AML-193 (cell line): Measurements from ENCODE around the gene ANKRD37.
A peak's percentile ranks its signal among the peaks of the same experiment; 100 is the strongest.

Experiments used
- DNase-seq, 2 experiments: peaks; one replicate each; lab custom pipeline; 2025; lab: John Stamatoyannopoulos, UW

ANKRD37 gene

DNA sequence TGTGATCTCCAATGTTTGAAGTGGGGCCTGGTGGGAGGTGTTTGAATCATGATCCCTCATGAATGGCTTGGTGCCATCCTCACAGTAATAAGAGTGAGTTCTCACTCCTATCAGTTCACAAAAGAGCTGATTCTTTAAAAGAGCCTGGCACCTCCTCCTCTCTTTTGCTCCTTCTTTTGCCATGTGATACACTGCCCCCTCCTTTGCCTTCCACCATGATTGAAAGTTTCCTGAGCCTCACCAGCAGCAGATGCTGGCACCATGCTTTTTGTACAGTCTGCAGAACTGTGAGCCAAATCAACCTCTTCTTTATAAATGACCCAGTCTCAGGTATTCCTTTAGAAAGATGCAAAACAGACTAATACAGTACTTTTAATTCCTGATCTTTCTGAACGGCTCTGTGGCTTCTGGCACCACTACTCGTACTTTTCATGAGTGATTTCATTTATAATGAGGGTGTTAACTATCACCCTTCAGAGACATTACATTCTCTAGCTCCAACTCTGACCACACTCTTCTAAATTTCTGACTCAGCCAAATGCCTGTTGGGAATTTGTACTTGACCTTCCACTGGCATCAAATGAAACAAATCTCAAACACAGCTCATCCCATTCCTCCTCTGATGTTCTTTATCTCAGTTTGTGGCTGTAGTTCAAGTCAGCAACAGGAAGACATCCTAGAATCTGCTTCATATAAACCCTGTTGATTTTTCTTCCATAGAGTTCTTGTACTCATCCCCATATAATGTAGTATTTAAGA, 24.9 kb downstream of the ANKRD37 start:
- no peak for DNase-seq

DNA sequence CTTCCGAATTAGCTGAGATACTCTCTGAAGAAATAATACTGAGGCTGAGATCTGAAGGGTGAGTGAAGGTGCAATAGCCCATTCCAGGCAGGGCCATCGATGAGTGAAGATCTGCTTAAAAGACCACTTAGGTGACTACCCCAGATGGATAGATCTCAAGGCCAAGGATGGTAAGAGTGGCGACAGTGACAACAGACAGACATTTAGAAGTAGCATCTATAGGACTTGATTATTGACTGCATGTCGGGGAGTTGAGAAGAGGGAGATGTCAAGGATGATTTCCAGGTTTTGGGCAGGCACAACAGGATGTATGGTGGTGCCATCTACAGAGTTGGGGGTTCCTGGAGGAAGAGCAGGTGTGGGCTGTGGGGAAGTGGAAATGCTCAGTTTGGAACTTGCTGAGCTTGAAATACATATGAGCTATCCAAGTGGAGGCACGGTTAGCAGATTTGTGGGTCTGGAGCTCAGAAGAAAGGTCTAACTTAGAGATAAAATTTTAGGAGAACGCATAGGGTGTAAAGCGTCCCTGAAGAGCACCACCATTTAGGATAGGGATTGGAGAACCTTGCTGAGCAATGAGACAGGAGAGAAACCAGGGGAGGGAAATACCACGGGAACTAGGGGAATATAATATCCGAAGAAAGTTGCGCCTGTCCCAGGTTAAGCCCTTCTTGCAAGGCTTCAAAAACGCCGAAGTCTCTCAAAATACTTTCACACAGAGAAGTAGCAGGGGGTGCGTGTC, 28.4 kb downstream of the ANKRD37 start:
- DNase-seq: peak; percentile 49 to 56

DNA sequence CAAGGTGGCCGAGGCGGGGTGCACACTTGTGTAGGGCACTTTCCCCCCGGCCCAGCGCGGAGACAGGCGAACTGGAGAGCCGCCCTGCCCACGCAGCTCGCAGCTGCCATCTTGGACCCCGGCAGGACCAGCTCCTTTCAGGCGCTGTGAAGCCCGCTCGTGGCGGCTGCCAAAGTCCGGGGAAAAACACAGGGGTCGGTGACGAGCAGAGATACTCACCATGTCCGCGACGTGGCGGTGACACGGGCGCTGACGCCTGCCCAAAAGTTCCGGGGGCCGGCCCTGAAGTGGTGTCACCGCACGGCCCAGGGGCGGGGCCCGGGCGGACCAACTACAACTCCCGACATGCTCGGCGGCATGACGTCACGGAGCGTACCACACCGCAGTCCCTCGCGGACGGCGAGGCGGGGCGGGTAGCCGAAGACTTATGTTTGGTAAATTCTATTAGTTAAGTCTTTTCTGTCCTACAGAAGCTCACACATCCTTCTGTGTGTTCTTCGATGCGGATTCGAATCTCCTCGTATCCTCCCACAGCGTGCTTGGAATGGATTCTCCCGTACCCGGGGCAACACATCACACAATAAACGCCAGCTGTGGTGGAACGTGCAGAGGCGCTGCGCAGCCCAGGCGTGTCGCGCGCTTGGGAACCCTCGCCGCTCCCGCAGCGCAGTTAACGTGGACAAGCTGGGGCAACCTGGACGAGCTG, 29.2 kb downstream of the ANKRD37 start, which contains the start of gene UFSP2:
Gene UFSP2, minus strand, starts transcription at position 318 of the 706 bp plus-strand sequence. Its CDS starts 96 bp downstream, at position 222.
- peak; percentile 78 to 89 for DNase-seq

DNA sequence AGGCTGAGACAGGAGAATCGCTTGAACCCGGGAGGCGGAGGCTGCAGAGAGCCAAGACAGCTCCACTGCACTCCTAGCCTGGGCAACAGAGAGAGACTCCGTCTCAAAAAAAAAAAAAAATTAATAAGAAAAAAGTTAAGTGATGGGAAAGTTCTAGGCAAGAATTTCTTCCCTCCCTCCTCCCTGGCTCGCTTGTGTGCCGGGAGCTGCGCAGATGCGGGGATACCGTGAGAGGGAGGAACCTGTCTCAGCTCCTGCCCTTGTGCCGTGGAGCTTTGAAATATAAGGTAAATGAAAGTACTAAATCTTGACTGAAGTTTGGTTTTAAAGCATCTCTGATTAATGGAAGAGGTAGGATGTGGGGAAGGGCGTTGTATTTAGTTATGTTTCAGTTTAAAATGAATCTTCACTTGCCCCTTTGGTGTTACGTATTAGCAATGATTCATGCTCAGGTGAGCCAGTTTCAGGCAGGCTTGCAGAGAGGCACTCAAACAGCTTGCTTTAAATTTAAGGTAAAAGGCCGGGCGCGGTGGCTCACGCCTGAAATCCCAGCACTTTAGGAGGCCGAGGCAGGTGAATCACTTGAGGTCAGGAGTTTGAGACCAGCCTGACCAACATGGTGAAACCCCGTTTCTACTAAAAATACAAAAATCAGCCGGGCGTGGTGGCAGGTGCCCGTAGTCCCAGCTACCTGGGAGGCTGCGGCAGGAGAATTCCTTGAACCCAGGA, 30.5 kb downstream of the ANKRD37 start:
- no peak for DNase-seq

DNA sequence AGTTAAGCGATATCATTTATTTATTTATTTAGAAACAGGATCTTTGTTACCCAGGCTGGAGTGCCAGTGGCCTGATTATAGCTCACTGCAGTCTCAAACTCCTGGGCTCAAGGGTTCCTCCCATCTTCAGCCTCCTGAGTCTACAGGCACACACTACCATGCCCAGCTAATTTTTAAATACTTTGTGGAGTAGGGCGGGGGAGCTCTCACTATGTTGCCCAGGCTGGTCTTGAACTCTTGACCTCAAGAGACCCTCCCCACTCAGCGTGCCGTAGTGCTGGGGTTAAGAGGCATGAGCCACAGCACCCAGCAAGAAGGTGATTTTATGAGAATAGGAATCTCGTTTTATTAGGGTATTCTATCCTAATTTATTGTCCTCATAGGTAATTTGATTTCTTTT, 33.0 kb downstream of the ANKRD37 start:
- DNase-seq: no peak

DNA sequence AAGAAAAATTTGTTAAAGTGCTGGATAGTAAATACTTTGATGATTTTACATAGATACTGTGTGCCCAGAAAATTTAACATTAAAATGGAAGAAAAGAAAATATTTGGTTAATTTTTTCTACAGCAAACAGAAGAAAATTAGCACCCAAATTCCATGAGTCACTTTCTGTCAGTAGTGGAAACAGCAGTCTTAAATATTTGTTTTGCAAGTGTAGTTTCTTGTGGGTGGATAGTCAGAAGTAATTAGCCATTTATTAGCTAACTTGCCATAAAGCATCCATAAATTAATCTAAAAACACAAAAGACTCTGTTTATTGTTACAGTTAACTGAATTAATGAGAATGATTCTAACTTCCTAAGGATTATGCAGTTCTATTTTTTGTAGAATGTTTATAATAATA, 38.8 kb downstream of the ANKRD37 start:
- DNase-seq: no peak

DNA sequence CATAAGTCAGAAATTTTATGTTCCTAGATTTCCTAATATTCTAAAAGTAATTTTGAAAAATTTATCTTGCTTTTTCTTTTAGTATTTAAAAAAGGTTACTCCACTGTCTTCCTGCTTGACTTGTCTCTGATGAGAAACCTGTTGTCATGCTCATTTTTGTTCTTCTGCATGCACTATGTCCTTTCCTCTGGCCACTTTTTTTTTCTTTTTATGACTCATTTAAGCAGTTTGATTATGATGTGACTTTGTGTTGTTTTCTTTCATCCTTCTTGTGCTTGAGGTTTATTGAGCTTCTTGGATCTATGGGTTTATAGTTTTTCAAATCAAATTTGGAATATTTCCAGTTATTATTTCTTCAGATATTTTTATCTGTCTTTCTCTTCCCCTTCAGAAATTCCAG, 41.2 kb downstream of the ANKRD37 start:
- no peak for DNase-seq

DNA sequence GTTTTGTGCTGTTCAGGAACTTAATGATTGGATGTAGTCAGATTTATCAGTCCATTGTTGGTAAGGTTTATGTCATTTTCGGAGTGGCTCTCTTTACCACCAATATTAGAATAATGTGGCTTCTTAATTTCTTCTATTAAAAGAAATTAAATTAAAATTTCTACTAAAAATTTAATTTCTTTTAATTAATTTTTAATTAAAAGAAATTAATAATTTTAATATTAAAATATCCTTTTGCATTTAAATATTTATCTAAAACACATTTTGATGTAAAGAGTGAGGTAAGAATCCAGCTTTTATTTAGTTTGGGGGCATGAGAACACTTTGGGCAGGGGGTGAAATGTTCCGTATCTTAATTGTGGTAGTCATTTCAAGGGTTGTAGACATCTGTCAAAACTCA, 44.8 kb downstream of the ANKRD37 start:
- no peak for DNase-seq

DNA sequence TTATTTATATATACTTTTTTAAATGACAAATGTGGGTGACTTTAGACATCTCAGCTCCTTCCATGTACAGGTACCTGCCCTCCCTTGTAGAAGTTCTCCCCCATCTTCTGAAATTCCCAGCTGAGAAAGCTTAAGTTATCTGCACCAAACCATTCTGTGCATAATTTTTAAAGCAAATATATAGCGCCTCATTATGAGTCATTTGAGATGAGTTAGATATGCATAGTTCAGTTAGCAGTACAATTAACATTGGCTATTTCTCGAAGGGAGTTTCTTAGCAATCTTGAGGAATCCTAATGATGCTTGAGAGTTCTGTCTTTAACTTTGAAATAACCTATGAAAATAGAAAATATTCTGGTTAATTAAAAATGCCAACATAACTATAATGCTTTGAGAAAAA, 48.6 kb downstream of the ANKRD37 start:
- DNase-seq: no peak
